Neural progenitor cell (in vitro differentiated cells): ENCODE measurements around the gene CCT8. TPM values are rescaled to one million over a fixed set of nuclear protein-coding genes. Genes with fewer than 3 reads are reported as not detected.
"Not testable (repeated sequence)": the region's sequence is repeated elsewhere in the genome, so short reads cannot be mapped to it uniquely, and the experiment has no call there.

Experiments used
- DNase-seq: peaks from one replicate; pipeline ENCODE4 v3.0.0-alpha.2; 2016; ENCODE audit warnings: low spot score
- H2AFZ ChIP-seq: fragments of 200-600 bp; sonication (generic); replicated peaks from 2 replicates; pipeline ENCODE4 v1.6.1; 2016; ENCODE audit warnings: antibody characterized with exemption
- H3F3A ChIP-seq: fragments of 200-600 bp; sonication (generic); 2 replicates; pipeline ENCODE4 v1.6.1; 2016; ENCODE audit warnings: antibody characterized with exemption, low read depth
- H3K27ac ChIP-seq: fragments of 200-600 bp; sonication (generic); 2 replicates; pipeline ENCODE4 v1.5.1; 2016; ENCODE audit warnings: mild to moderate bottlenecking
- H3K27me3 ChIP-seq: fragments of 200-600 bp; sonication (generic); 2 replicates; pipeline ENCODE4 v1.6.1; 2016; ENCODE audit warnings: mild to moderate bottlenecking, moderate library complexity
- H3K36me3 ChIP-seq: fragments of 200-600 bp; sonication (generic); 2 replicates; pipeline ENCODE4 v1.5.1; 2016
- H3K4me1 ChIP-seq: fragments of 200-600 bp; sonication (generic); 2 replicates; pipeline ENCODE4 v1.6.1; 2016; ENCODE audit warnings: mixed run types
- H3K4me2 ChIP-seq: fragments of 200-600 bp; sonication (generic); 2 replicates; pipeline ENCODE4 v1.6.1; 2016
- H3K4me3 ChIP-seq: fragments of 200-600 bp; sonication (generic); 2 replicates; pipeline ENCODE4 v1.5.1; 2016
- H3K79me2 ChIP-seq: fragments of 200-600 bp; sonication (generic); 2 replicates; pipeline ENCODE4 v1.6.1; 2016; ENCODE audit warnings: low read depth
- H3K9ac ChIP-seq: fragments of 200-600 bp; sonication (generic); 2 replicates; pipeline ENCODE4 v1.6.1; 2016
- H3K9me3 ChIP-seq: fragments of 200-600 bp; sonication (generic); 2 replicates; pipeline ENCODE4 v1.5.1; 2016; ENCODE audit warnings: low read depth
- H4K20me1 ChIP-seq: fragments of 200-600 bp; sonication (generic); 2 replicates; pipeline ENCODE4 v1.6.1; 2016; ENCODE audit warnings: low read depth
- H3K27ac Mint-ChIP-seq: 3 replicates; pipeline ENCODE4 v1.8.0; 2021; ENCODE audit warnings: mixed read lengths
- H3K27me3 Mint-ChIP-seq: 2 replicates; pipeline ENCODE4 v1.8.0; 2022; ENCODE audit warnings: low read depth, mild to moderate bottlenecking, inconsistent platforms, moderate library complexity, mixed read lengths; ENCODE audit not compliant: insufficient read depth
- H3K36me3 Mint-ChIP-seq: 3 replicates; pipeline ENCODE4 v1.8.0; 2021; ENCODE audit warnings: mixed read lengths
- H3K4me1 Mint-ChIP-seq: 3 replicates; pipeline ENCODE4 v1.8.0; 2021; ENCODE audit warnings: mixed read lengths
- H3K4me3 Mint-ChIP-seq: 3 replicates; pipeline ENCODE4 v1.8.0; 2021; ENCODE audit warnings: mild to moderate bottlenecking, moderate library complexity, mixed read lengths
- H3K9me3 Mint-ChIP-seq: 3 replicates; pipeline ENCODE4 v1.8.0; 2020; ENCODE audit warnings: mixed read lengths
- CTCF ChIP-seq: fragments of 200-600 bp; sonication (generic); IDR thresholded peaks from 2 replicates; pipeline ENCODE4 v1.5.1; 2017; ENCODE audit warnings: antibody characterized with exemption, mild to moderate bottlenecking
- EZH2 ChIP-seq: fragments of 200-600 bp; sonication (generic); IDR thresholded peaks from 2 replicates; pipeline ENCODE4 v1.6.1; 2017; ENCODE audit warnings: antibody characterized with exemption, mild to moderate bottlenecking, moderate library complexity
- EZH2phosphoT487 ChIP-seq: fragments of 200-600 bp; sonication (generic); IDR thresholded peaks from 2 replicates; pipeline ENCODE4 v1.6.1; 2017; ENCODE audit warnings: antibody characterized with exemption
- total RNA-seq: library from RNA; depleted of rRNA; stranded (reverse); fragments of >200 nt; gene quantifications from 2 replicates; pipeline ENCODE4 v1.2.3, GENCODE V29; 2015; ENCODE audit warnings: low replicate concordance

CCT8 gene
- total RNA-seq, 1 donor from 2014 or later: 642 TPM

- DNase-seq: no peak
- Histone ChIP-seq H3K36me3 (no peaks in the 10 kb centered on the region), H3K79me2 (peaks cover 12% of the 10 kb centered on the region), H3K4me1 (no peaks in the 10 kb centered on the region), H3K4me2 (no peak overlapping the region), H3K4me3 (peak overlapping the region; percentile 80), H3K27ac (no peak overlapping the region), H3F3A (no peaks in the 10 kb centered on the region), H3K9ac (no peak overlapping the region), H3K27me3 (no peaks in the 10 kb centered on the region), H4K20me1 (no peaks in the 10 kb centered on the region), H3K9me3 (no peaks in the 10 kb centered on the region), H2AFZ (no peak overlapping the region)
- Mint-ChIP-seq H3K36me3 (peaks cover 2% of the 10 kb centered on the region), H3K4me1 (peaks cover 6% of the 10 kb centered on the region), H3K9me3 (peaks cover 4% of the 10 kb centered on the region), H3K4me3 (peak overlapping the region; percentile 85), H3K27ac (no peak overlapping the region), H3K27me3 (no peaks in the 10 kb centered on the region)
- no peak for TF ChIP-seq EZH2
- no peak for TF ChIP-seq CTCF
- no peak for TF ChIP-seq EZH2phosphoT487
Measured at GRCh38 chr21:29017639-29018237, 55.7 kb downstream of the CCT8 start.

DNA sequence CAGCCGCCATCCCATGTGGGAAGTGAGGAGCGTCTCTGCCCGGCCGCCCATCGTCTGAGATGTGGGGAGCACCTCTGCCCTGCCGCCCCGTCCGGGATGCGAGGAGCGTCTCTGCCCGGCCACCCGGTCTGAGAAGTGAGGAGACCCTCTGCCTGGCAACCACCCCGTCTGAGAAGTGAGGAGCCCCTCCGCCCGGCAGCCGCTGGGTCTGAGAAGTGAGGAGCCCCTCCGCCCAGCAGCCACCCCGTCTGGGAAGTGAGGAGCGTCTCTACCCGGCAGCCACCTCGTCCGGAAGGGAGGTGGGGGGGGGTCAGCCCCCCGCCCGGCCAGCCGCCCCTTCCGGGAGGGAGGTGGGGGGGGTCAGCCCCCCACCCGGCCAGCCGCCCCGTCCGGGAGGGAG is 62.2 kb downstream of the CCT8 start:
- not testable (repeated sequence) for DNase-seq, H3F3A ChIP-seq, H3K4me1 ChIP-seq, H3K27ac ChIP-seq, H3K27ac Mint-ChIP-seq, H3K79me2 ChIP-seq, H3K9ac ChIP-seq, H3K4me3 Mint-ChIP-seq, H3K4me3 ChIP-seq, H3K36me3 Mint-ChIP-seq, H3K27me3 ChIP-seq, H4K20me1 ChIP-seq, H3K9me3 Mint-ChIP-seq, H3K4me1 Mint-ChIP-seq, H3K27me3 Mint-ChIP-seq, H3K36me3 ChIP-seq, H2AFZ ChIP-seq, H3K9me3 ChIP-seq, H3K4me2 ChIP-seq

- Histone ChIP-seq H2AFZ (no peak overlapping the region), H4K20me1 (no peaks in the 10 kb centered on the region), H3K9me3 (no peaks in the 10 kb centered on the region), H3K79me2 (no peaks in the 10 kb centered on the region), H3K36me3 (no peaks in the 10 kb centered on the region), H3F3A (peaks cover 3% of the 10 kb centered on the region), H3K27me3 (peaks cover 4% of the 10 kb centered on the region), H3K4me3 (no peak overlapping the region), H3K27ac (no peak overlapping the region), H3K4me2 (no peak overlapping the region), H3K4me1 (no peaks in the 10 kb centered on the region), H3K9ac (no peak overlapping the region)
- H3K36me3 Mint-ChIP-seq: no peaks in the 10 kb centered on the region
- H3K4me1 Mint-ChIP-seq: peaks cover 2% of the 10 kb centered on the region
- no peak for DNase-seq
- TF ChIP-seq EZH2phosphoT487 (no peak), EZH2 (no peak), CTCF (no peak)
- H3K27me3 Mint-ChIP-seq: peaks cover 3% of the 10 kb centered on the region
- H3K27ac Mint-ChIP-seq: no peak overlapping the region
- H3K9me3 Mint-ChIP-seq: peaks cover 7% of the 10 kb centered on the region
- H3K4me3 Mint-ChIP-seq: no peak overlapping the region
Measured at GRCh38 chr21:29008367-29008766, 65.1 kb downstream of the CCT8 start.

- no peak overlapping the region for H3K27ac ChIP-seq
Measured at GRCh38 chr21:29007810-29008209, 65.6 kb downstream of the CCT8 start.

More at GRCh38 chr21:29007810-29008209, 65.6 kb downstream of the CCT8 start:
- H3K4me3 Mint-ChIP-seq: no peak overlapping the region
- Histone ChIP-seq H3K27me3 (peaks cover 4% of the 10 kb centered on the region), H3K4me3 (no peak overlapping the region), H2AFZ (no peak overlapping the region), H3K36me3 (no peaks in the 10 kb centered on the region), H3K4me2 (no peak overlapping the region), H4K20me1 (no peaks in the 10 kb centered on the region), H3K9me3 (no peaks in the 10 kb centered on the region), H3K4me1 (no peaks in the 10 kb centered on the region), H3K79me2 (no peaks in the 10 kb centered on the region), H3F3A (peaks cover 5% of the 10 kb centered on the region), H3K9ac (no peak overlapping the region)
- H3K4me1 Mint-ChIP-seq: peaks cover 2% of the 10 kb centered on the region
- TF ChIP-seq EZH2 (no peak), CTCF (no peak), EZH2phosphoT487 (no peak)
- H3K9me3 Mint-ChIP-seq: peaks cover 4% of the 10 kb centered on the region
- H3K36me3 Mint-ChIP-seq: no peaks in the 10 kb centered on the region
- no peak overlapping the region for H3K27ac Mint-ChIP-seq
- peaks cover 4% of the 10 kb centered on the region for H3K27me3 Mint-ChIP-seq
- no peak for DNase-seq
